Astrocyte of the cerebellum (primary cell): Measurements from ENCODE around the gene NTMT1.

Experiments used
- DNase-seq: peaks from one replicate; pipeline ENCODE4 v3.0.0-alpha.2; 2011; ENCODE audit warnings: low read depth
- H3K4me3 ChIP-seq: 2 replicates; pipeline ENCODE4 v1.5.1; 2011; ENCODE audit warnings: mild to moderate bottlenecking, low read depth, low read length, moderate library complexity
- CTCF ChIP-seq: IDR thresholded peaks from 2 replicates; pipeline ENCODE4 v1.5.1; 2012; ENCODE audit warnings: low read length, low read depth, moderate library complexity, mild to moderate bottlenecking; ENCODE audit errors: missing control alignments
- in situ Hi-C: cut with HindIII; loops from 2 replicates; pipeline ENCODE4 v1.10.0; 2017; ENCODE audit warnings: low sequenced_read_pairs

NTMT1 gene

DNA sequence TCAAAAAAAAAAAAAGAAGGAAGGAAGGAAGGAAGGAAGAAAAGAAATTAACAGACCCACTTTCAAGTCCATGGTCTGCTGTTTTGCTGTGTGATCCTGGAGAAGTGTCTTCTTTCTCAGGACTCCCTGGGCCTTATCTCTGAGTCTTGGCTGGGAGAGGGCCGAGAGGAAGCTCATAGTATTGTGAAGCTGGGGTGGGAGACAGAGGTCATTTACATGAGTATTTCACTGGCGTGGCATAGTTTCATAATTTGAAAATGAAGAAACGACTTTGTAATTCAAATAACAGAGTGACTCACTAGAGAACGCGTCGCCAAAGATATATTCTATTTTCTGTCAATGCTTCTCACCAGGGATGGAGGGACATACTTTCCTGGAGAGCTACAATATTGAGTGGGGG lies 2.6 kb upstream of the NTMT1 start:
- in situ Hi-C loops: no loop called here
- no peak for DNase-seq
- TF ChIP-seq CTCF: no peak
- no peak overlapping the region for H3K4me3 ChIP-seq

DNA sequence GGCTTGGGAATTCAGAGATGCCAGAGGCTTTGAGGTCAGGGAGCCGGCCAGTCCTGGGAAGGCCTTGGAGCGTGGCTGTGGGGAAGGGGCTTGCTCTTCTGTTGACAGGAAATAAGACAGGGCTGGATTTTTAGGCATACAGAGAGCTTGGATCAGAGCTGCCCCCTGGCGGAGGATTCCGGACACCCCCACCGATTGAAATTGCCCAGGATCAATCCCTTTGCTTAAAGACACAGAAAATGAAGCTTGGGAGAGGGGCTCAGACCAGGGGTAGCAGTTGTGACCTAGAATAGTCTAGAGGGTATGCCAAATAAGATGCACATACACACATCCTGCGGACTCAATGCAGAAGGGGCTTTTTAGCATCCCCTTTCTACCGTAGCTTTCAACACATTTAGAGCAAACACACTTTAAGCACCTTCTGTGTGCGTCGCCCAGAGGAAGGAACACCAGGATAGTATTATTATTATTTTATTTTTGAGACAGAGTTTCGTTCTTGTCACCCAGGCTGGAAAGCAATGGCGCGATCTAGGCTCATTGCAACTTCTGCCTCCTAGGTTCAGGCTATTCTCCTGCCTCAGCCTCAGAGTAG lies 1.7 kb upstream of the NTMT1 start:
- no peak overlapping the region for H3K4me3 ChIP-seq
- in situ Hi-C loops: no loop called here
- DNase-seq: no peak
- TF ChIP-seq CTCF: peak; percentile 89

- TF ChIP-seq CTCF: no peak
- DNase-seq: no peak
- in situ Hi-C loops: no loop called here
- H3K4me3 ChIP-seq: no peak overlapping the region
These were observed 1.0 kb upstream of the NTMT1 start for GRCh38 chr9:129624947-129625346.

GRCh38 chr9:129626625-129627284 lies 792 bp downstream of the NTMT1 start:
- peak overlapping the region; percentile 84 for H3K4me3 ChIP-seq
- no peak for TF ChIP-seq CTCF
- in situ Hi-C loops: no loop called here
- DNase-seq: no peak

GRCh38 chr9:129627556-129628440 lies 1.8 kb downstream of the NTMT1 start:
- peak overlapping the region; percentile 84 for H3K4me3 ChIP-seq
- TF ChIP-seq CTCF: no peak
- no peak for DNase-seq
- in situ Hi-C loops: no loop called here

DNA sequence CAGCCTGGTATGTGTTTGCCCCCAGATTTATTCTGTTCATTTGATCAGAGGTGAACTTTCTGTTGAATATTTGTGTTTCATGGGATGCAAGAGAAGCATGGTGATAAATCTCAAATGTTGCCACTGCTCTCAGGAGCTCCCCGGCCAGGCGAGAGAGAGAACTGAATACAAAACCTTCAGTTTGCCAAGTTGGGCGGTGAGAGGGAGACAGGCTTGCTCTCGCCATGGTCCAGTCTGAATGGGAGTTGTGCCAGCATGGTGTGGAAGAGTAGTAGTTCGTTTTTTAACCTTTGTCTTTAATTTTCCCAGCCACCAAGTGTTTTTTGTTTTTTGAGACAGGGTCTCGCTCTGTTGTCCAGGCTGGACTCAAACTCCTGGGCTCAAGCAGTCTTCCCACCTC lies 2.7 kb downstream of the NTMT1 start:
- peak overlapping the region; percentile 84 for H3K4me3 ChIP-seq
- in situ Hi-C loops: no loop called here
- DNase-seq: no peak
- no peak for TF ChIP-seq CTCF
